Measurements from ENCODE around the gene DENND10.
A peak's percentile ranks its signal among the peaks of the same experiment; 100 is the strongest.

The DENND10 gene, protein sequence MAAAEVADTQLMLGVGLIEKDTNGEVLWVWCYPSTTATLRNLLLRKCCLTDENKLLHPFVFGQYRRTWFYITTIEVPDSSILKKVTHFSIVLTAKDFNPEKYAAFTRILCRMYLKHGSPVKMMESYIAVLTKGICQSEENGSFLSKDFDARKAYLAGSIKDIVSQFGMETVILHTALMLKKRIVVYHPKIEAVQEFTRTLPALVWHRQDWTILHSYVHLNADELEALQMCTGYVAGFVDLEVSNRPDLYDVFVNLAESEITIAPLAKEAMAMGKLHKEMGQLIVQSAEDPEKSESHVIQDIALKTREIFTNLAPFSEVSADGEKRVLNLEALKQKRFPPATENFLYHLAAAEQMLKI

DNA sequence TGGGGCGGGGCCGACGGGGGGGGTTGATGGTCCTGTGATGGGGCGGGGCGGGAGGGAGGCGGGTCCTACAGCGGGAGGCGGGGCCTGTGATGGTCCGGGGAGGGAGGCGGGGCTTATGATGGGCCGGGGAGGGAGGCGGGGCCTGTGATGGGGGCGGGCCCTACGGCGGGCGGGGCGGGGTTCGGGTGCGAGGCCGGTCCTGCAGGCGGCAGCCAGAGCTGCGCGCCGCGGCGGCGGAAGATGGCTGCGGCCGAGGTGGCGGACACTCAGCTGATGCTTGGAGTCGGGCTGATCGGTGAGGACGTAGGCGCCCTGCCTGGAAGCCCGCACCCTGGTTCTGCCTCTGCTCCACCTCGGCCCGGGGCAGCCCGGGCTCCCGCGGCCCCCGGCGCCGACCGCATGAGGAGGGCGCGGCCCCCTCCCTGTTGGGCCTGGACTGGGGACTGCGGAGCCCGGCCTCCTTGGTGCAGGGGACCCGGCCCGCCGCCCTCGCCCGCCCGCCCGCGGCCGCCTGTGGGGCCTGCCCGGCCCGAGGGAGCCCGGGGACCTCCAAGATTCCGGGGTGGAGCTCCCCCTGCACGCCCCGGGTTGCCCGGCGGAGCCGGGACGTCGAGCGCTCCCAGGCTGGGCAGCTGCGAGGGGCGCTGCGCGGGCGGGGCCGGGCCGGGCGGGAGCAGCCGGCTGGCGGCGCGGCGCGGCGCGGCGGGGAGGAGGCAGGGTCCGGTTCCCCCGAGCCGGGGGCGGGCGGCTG lies at the start of gene DENND10:
Gene DENND10 (plus strand): TSS at position 211 of the 751 bp plus-strand sequence. CDS start 30 bp downstream, at position 241.
- TF ChIP-seq, protein P1, sequence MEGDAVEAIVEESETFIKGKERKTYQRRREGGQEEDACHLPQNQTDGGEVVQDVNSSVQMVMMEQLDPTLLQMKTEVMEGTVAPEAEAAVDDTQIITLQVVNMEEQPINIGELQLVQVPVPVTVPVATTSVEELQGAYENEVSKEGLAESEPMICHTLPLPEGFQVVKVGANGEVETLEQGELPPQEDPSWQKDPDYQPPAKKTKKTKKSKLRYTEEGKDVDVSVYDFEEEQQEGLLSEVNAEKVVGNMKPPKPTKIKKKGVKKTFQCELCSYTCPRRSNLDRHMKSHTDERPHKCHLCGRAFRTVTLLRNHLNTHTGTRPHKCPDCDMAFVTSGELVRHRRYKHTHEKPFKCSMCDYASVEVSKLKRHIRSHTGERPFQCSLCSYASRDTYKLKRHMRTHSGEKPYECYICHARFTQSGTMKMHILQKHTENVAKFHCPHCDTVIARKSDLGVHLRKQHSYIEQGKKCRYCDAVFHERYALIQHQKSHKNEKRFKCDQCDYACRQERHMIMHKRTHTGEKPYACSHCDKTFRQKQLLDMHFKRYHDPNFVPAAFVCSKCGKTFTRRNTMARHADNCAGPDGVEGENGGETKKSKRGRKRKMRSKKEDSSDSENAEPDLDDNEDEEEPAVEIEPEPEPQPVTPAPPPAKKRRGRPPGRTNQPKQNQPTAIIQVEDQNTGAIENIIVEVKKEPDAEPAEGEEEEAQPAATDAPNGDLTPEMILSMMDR (IDR thresholded peaks at IDR 0.05; ENCODE audit: low read depth, low read length): no peak
- peak within 1 kb of the TSS; percentile 73 for H3K4me3 ChIP-seq (ENCODE audit: low read depth, low read length)

DNA sequence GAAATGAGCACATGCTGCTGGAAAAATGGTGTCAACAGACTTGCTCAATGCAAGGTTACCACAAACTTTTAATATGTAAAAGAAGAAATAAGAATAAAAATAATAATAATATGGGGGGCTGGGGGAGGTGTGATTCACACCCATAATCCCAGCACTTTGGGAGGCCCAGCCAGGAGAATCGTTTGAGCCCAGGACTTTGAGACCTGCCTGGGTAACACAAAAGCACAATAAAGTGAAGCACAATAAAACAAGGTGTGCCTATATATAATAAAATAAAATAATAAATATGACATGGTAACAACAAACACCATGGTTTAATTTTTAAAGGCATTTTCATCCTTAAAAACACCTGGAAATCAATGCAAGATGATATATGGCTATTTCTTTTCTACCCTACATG lies 48.4 kb upstream of the DENND10 start:
- TF ChIP-seq, protein P1 (IDR thresholded peaks at IDR 0.05; ENCODE audit: low read depth, low read length): no peak
- H3K4me3 ChIP-seq (ENCODE audit: low read depth, low read length): no peak overlapping the region

DNA sequence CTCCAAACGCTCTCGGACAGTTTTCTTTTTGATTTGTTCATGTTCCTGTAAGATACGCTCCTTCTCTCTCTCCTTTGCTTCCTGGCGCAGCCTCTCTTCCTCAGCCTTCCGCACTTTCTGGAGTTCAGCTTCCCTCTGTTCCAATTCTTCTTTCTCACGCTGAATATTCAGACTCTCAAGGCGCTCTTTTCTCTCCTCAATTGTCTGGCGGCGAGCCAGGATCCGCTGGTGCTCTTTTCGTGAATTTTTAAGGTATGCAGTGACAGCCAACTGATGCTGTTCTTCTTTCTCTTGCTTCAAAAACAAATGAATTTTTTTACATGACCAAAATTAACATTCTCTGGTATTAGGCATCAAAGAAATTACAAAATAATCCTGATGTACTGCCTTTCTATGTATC lies 45.9 kb upstream of the DENND10 start:
- TF ChIP-seq, protein P1 (IDR thresholded peaks at IDR 0.05; ENCODE audit: low read depth, low read length): no peak
- H3K4me3 ChIP-seq (ENCODE audit: low read depth, low read length): no peak overlapping the region

DNA sequence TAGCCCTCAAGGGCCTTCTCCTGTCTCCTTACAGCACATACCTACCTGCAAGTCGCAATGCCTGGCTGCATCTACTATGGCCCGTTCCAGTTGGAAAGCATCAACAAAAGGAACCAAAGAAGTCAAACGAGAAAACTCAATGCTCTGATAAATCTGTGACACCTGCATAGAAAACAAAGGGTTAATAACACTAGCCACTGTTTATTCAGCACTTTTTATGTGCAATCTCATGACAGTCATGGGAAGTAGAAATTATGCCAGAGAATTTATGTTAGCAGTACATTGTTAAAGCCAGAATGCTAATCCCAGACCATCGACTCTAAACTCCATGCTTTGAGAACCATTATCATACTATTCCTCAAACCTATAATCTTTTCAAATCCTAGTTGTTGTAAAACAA lies 44.4 kb upstream of the DENND10 start:
- H3K4me3 ChIP-seq (ENCODE audit: low read depth, low read length): no peak overlapping the region
- TF ChIP-seq, protein P1 (IDR thresholded peaks at IDR 0.05; ENCODE audit: low read depth, low read length): no peak

DNA sequence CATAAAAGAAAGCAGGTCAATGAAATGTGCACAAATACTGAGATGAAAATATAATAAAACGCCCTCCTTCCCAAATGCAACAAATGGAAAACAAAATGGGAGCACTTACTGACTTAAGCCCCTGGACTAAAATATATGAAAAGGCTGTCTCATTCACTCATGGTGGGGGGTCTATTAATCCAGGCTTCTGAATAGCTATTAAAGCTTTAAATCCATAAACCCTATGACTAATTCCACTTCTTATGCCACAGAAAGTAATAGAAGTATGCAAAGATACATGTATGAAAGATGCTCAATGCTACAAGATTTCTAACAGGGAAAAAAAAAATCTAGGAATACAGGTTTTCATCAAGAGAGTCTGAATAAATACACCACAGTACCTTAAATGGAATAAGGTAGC lies 43.8 kb upstream of the DENND10 start:
- TF ChIP-seq, protein P1 (IDR thresholded peaks at IDR 0.05; ENCODE audit: low read depth, low read length): no peak
- no peak overlapping the region for H3K4me3 ChIP-seq (ENCODE audit: low read depth, low read length)

DNA sequence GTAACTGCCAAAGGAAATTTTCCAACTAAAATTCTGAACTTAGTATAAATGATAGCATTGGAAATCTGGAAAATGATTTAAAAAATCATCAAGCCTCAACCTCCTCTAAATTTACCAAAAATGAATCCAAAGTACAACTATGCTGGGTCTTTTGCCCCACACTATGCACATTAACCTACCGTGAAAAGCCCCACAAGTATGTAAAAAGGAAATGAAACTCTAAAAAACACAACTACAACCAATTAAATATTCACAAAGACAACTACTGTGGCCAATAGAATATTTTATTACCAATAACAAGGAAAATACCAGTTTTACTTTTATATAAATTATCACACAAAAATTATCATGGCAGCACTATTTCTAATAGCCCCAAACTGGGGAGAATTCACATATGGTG lies 42.6 kb upstream of the DENND10 start:
- no peak overlapping the region for H3K4me3 ChIP-seq (ENCODE audit: low read depth, low read length)
- TF ChIP-seq, protein P1 (IDR thresholded peaks at IDR 0.05; ENCODE audit: low read depth, low read length): no peak

DNA sequence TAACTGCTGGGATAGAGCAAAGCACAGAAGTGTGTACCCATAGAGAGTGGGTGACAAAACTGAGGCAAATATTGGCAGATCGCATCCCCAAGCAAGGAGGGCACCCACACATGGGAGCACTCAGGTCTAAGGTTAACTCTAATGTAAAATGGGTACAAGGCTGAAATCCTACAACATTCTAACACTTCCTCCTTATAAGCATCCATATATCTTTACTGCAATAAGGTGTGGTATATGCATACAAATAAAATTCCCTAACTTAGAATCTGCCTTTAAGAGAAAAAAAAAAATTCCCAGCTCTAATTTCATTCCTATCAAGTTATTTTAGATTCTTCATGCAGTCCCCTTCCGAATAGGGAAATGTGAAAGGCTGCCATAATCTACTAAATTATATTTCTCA lies 42.0 kb upstream of the DENND10 start:
- TF ChIP-seq, protein P1 (IDR thresholded peaks at IDR 0.05; ENCODE audit: low read depth, low read length): no peak
- H3K4me3 ChIP-seq (ENCODE audit: low read depth, low read length): no peak overlapping the region
